Glomerular endothelial cell (primary cell): ENCODE data around the gene SDCBP2. TPM values are rescaled to one million over a fixed set of nuclear protein-coding genes. Genes with fewer than 3 reads are reported as not detected.

ENCODE experiments used
- DNase-seq: peaks from one replicate; pipeline ENCODE4 v3.0.0-alpha.2; 2011; ENCODE audit warnings: low read depth, low spot score; ENCODE audit errors: extremely low read depth
- total RNA-seq: library from RNA; depleted of rRNA; stranded (reverse); fragments of >200 nt; gene quantifications from 2 replicates; pipeline ENCODE4 v1.2.3, GENCODE V29; 2015

The SDCBP2 gene
- total RNA-seq, 1 donor from 2014 or later, result 4.4 TPM

- DNase-seq, result no peak
These were observed 29.9 kb downstream of the SDCBP2 start for GRCh38 chr20:1298888-1299511.

GRCh38 chr20:1298166-1298565, 30.8 kb downstream of the SDCBP2 start:
- no peak for DNase-seq

- no peak for DNase-seq
These were observed 31.5 kb downstream of the SDCBP2 start for GRCh38 chr20:1297486-1297885.

DNA sequence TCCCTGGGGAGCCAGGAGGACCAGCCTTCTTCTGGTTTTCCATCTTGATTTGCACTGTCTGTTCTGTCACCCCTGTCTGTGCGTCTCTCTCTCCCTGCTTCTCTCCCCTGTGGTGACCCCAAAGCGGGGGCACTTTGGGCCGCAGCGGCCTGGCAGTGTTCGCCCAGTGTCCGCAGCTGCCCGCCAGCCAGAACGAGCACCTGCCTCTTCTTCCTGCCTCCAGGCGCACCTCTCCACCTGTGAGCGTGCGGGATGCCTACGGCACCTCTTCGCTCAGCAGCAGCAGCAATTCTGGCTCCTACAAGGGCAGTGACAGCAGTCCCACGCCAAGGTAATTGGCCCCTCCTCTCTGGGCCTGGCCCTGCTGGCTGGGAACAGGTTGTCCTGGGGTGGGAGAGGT, 32.0 kb downstream of the SDCBP2 start:
- DNase-seq, result no peak

GRCh38 chr20:1296117-1296610, 32.8 kb downstream of the SDCBP2 start:
- DNase-seq, result no peak

- DNase-seq, result no peak
These were observed 33.5 kb downstream of the SDCBP2 start for GRCh38 chr20:1295276-1295930.

DNA sequence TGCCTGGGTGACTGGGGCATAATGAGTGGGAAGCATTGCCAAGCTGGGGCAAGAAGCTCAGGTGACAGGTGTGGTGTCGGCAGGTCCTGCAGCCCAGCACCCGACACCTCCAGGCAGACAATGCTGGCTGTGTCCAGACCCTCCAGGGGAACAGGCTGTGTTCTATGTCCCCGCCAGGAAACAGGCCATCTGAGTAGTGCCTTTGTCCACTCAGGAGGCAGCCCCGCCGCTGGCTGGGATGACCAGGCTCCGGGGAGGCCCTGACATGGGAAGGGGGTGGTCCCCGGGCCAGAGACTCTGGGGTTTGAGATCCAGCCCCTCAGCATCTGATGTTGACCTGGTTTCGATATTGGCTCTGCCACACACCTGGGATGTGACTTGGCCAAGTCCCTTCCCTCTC, 34.4 kb downstream of the SDCBP2 start:
- DNase-seq, result no peak

GRCh38 chr20:1293641-1294379, 35.1 kb downstream of the SDCBP2 start:
- DNase-seq, result no peak

DNA sequence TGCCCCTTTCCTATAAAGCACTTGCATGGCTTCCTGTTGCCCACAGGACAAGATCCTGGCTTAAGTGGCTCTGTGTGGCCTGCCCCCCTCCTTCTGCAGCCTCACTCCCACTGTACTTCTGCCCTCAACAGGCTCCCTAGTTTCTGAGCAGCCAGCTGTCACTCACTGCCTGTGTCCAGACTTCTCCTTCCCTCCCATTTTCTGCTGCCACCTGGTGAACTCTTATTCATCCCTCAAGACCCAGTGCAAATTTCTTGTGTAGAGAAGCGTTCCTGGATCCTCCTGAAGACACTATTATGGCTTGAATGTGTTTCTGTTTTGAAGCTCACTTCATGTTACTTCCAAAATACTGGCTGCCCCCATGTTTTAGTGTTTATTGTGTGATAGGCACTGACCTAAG, 36.3 kb downstream of the SDCBP2 start:
- DNase-seq, result no peak

DNA sequence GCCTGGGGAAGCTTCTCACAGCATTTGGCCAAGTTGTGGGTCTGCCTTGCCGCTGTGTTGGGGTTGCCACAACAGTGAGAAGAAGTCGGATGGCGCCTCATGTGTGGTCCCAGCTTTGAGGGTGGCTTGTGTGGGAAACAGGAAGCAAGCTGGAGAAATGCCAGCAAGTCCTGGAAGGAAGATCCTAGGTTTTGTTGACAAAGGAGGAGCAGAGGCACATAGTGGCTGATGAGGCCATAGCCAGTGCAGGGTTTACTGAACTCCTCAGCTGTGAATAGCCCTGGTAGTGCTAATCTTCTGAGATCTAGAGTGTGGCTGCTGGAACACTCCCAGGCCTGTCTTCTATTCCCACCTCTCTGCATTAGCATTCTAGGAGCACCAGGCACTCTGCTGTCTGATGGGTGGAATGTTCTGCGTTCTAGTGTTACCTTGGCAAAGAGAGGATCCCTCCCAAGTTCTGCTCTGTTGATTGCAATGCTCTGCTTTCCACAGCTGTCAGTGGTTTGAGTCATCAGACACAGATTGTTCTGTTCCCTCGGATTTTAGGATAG, 37.7 kb downstream of the SDCBP2 start:
- peak; percentile 25 for DNase-seq

- DNase-seq, result no peak
These were observed 41.0 kb downstream of the SDCBP2 start for GRCh38 chr20:1287787-1288569.

DNA sequence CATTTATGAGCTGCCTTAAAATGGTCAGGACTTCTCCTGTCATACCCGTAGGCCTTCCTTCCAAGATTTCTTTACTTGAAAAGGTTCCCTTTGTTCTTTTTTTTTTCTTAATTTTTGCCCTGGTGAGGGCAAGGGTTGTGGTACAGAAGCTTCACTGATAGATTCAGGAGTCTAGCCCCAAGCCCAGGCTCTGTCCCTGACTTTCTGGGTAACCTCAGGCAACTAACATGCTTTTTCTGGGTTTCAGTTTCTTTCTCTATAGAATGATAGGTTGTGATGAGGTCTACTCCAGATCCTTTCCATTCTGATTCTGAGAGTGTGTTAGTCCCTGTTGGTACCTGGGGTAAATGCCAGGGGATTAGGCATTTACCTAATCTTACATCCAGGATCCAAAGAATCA, 41.6 kb downstream of the SDCBP2 start:
- DNase-seq, result no peak

DNA sequence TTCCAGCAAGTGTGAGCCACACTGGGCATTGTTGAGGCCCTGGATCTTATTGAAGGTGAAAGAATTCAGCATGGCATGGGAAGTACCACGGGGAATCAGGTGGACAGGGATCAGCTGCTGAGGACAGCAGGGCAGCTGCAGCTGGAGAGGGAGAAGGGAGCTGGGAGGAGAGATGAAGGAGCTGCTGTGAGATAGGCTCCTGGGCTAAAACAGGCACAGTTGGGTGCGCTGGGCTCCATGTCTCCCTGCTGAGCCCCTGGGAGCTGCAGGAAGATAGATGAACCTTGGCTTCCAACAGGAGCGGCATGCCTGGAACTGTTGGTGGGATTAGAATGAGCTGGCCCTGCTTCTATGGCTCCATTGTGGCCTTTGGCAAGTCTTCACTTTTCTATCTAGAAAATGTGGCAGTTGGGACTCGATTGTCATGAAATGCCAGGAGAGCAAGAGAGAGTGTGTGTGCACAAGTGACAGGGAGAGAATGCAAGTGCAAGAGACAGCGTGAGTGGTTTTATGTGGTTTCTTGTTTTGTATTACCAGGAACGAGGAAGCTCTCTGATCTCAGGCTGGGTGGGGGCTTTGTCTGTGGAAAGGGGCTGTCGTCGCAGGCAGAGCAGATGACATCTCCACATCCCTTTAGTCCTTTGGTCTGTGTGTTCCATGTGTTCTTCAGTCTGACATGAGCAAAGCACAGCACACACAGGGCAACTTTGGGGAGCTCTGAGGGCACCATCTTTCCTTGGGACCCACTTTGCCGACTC, 42.5 kb downstream of the SDCBP2 start:
- DNase-seq, result no peak

- DNase-seq, result no peak
These were observed 45.1 kb downstream of the SDCBP2 start for GRCh38 chr20:1283522-1284510.

DNA sequence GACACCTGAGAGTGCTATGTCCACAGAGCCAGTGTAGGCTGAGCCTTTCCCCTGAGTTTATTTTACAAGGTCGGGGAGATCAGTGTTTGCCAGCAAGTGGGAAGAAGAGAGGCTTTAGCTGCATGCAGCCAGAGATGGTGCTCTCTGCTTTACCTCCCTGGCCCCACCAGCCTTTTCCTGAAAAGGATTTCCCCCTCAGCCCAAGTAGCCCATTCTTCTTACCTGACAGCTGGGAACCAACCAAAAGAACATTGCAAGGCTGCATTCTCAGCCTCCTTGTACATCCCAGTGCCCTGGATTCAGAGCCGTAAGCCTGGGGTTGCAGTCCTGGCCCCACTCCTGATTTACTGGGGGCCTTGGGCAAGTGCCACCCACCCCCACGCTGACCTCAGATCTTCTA, 46.0 kb downstream of the SDCBP2 start:
- no peak for DNase-seq

- DNase-seq, result no peak
These were observed 47.5 kb downstream of the SDCBP2 start for GRCh38 chr20:1281279-1282057.

DNA sequence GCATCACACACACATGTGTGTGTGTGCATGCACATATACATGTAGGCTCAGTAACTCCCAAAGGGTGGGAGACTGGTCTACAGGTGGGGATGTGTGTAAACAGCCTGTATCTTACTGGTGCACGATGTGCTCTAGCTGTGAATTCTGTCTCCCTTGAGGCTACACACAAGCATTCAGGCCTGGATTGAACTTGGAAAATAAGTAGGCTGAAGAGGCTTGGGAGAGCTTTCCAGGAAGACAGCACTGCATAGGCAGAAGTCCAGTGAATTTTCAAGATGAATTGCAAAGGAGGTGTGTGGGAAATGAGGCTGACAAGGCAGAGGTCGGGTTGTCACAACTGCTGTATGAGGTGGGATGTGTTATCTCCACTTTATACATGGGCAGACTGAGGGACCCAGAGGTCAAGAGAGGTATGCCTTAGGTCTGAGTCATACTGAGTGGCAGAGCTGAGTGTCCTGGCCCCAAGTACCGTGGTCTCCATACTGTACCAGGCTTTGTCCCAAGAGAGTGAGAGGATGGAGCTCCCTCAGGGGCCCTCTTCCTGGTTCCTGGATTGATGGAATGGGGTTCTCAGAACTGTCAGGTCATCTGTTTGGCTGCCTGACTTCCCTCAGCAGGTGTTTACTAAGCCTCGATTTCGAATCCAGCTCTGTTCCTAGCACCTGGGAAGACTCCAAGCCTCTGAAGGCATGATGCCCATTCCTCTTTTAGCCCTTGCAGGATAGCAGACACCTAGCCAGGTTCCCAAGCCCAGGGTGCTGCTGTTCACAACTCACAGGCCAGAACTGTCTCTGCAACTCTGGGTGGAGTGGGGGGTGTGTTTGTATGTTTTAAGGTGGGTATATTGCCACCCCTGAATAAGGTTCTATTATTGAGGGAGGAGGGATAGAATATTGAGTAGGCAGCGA, 48.5 kb downstream of the SDCBP2 start:
- DNase-seq, result no peak
